ENCODE measurements around the gene SMIM1.

Gene SMIM1

GRCh38 chr1:3822421-3822820 is 49.9 kb downstream of the SMIM1 start:
- no peak for DNase-seq (ENCODE audit: low spot score)

DNA sequence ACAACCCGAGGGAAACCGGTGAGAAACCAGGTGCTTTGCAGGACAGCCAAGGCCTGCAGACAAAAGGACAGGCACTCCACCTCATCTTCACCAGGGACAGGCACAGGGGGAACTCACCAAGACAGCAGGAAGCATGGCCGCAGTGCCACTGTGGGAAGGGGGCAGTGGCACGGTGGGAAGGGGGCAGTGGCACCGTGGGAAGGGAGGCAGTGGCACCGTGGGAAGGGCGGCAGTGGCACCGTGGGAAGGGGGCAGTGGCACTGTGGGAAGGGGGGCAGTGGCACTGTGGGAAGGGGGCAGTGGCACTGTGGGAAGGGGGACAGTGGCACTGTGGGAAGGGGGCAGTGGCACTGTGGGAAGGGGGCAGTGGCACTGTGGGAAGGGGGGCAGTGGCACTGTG is 52.1 kb downstream of the SMIM1 start:
- no peak for DNase-seq (ENCODE audit: low spot score)

DNA sequence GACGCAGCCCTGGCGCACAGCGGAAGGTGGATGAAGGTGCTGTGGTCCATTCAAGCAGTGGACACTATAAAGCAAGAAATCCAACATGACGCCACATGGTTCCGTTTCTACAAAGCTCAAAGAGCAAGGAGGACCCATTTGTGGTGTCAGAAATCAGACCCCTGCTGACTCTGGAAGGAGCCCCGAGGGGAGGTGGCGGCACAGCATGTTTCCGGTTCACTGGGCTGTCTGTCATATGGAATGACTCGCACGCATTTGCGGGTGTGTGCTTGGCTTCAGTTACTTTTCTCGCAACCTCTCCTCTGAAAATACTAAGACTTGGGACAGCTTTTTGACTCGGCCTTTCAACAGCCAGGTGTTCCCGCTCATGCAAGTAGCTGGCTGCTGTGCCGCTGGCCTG is 52.8 kb downstream of the SMIM1 start:
- no peak for DNase-seq (ENCODE audit: low spot score)

All from CD4-positive, alpha-beta T cell treated with Interleukin-15 for 4 hours (primary cell).